H1 (cell line): ENCODE measurements around the gene GPC6.

Experiments used
- ATF2 ChIP-seq: IDR thresholded peaks from 2 replicates; pipeline ENCODE4 v1.6.1; 2012; ENCODE audit warnings: low read length, inconsistent platforms
- CEBPB ChIP-seq: IDR thresholded peaks from 2 replicates; pipeline ENCODE4 v1.6.1; 2012; ENCODE audit warnings: low read depth, low read length
- CTCF ChIP-seq, 3 experiments: IDR thresholded peaks; 1 replicate in 2 of 3; 2 replicates in 1 of 3; pipeline versions ENCODE4 v1.5.1 to v1.6.1; 2011; ENCODE audit warnings: low read length in 3 of 3, mild to moderate bottlenecking in 3 of 3, inconsistent platforms in 2 of 3, low read depth in 1 of 3, moderate library complexity in 1 of 3; ENCODE audit not compliant: insufficient read depth in 1 of 3; ENCODE audit errors: control extremely low read depth in 1 of 3
- E2F6 ChIP-seq: IDR thresholded peaks from 2 replicates; pipeline ENCODE4 v1.6.1; 2012; ENCODE audit warnings: inconsistent platforms
- EP300 ChIP-seq, 2 experiments: IDR thresholded peaks; 1 replicate in 1 of 2; 2 replicates in 1 of 2; pipeline ENCODE4 v1.6.1; 2011 to 2012; ENCODE audit warnings: low read depth in 2 of 2, low read length in 2 of 2, mild to moderate bottlenecking in 2 of 2, borderline replicate concordance in 1 of 2, inconsistent platforms in 1 of 2, moderate library complexity in 1 of 2
- KDM5A ChIP-seq: fragments of 200-600 bp; IDR thresholded peaks from 2 replicates; pipeline ENCODE4 v1.7.1; 2012; ENCODE audit warnings: mild to moderate bottlenecking, low read length, inconsistent platforms, mixed read lengths
- MAX ChIP-seq: IDR thresholded peaks from 2 replicates; pipeline ENCODE4 v1.6.1; 2012; ENCODE audit warnings: inconsistent platforms
- NRF1 ChIP-seq: IDR thresholded peaks from 2 replicates; pipeline ENCODE4 v1.6.1; 2011; ENCODE audit warnings: mild to moderate bottlenecking, low read depth, low read length, improper control_type of control experiment
- POLR2A ChIP-seq, 2 experiments: IDR thresholded peaks; 1 replicate in 1 of 2; 2 replicates in 1 of 2; pipeline ENCODE4 v1.6.1; 2011; ENCODE audit warnings: low read depth in 2 of 2, low read length in 2 of 2, mild to moderate bottlenecking in 2 of 2; ENCODE audit errors: control extremely low read depth in 1 of 2
- POU5F1 ChIP-seq: IDR thresholded peaks from 2 replicates; pipeline ENCODE4 v1.6.1; 2011; ENCODE audit warnings: low read depth, mild to moderate bottlenecking, low read length, moderate library complexity
- RAD21 ChIP-seq, 2 experiments: IDR thresholded peaks in 1 of 2; conservative IDR thresholded peaks in 1 of 2; 2 replicates each; pipeline ENCODE4 v1.6.1; 2011; ENCODE audit warnings: low read depth in 2 of 2, low read length in 2 of 2, improper control_type of control experiment in 1 of 2, inconsistent platforms in 1 of 2, mild to moderate bottlenecking in 1 of 2, moderate library complexity in 1 of 2
- USF2 ChIP-seq: IDR thresholded peaks from 2 replicates; pipeline ENCODE4 v1.6.1; 2011; ENCODE audit warnings: low read length, improper control_type of control experiment

- no peak for TF ChIP-seq E2F6
- no peak for TF ChIP-seq CTCF (IDR thresholded peaks at IDR 0.05; ENCODE audit: control extremely low read depth in 1 of 3, insufficient read depth in 1 of 3, low read depth in 1 of 3, low read length in 3 of 3)
- TF ChIP-seq NRF1 = no peak
- TF ChIP-seq EP300 (IDR thresholded peaks at IDR 0.05; ENCODE audit: borderline replicate concordance in 1 of 2, low read depth in 2 of 2, low read length in 2 of 2) = no peak
- TF ChIP-seq USF2 = no peak
- TF ChIP-seq RAD21 (IDR thresholded peaks at IDR 0.05 in 1 of 2, conservative IDR thresholded peaks at IDR 0.05 in 1 of 2; ENCODE audit: low read depth in 2 of 2, low read length in 2 of 2) = no peak
- TF ChIP-seq POLR2A (IDR thresholded peaks at IDR 0.05; ENCODE audit: control extremely low read depth in 1 of 2, low read depth in 2 of 2, low read length in 2 of 2) = no peak
- TF ChIP-seq CEBPB = no peak
- no peak for TF ChIP-seq ATF2
- TF ChIP-seq POU5F1 = no peak
- no peak for TF ChIP-seq MAX
- TF ChIP-seq KDM5A = no peak
Observed at GRCh38 chr13:94174009-94174408, 947.4 kb downstream of the GPC6 start.
